Heart left ventricle (tissue), 16 donors: ENCODE measurements around the gene OR5AR1. TPM values are rescaled to one million over a fixed set of nuclear protein-coding genes. Genes with fewer than 3 reads are reported as not detected.

ENCODE experiments used
- ATAC-seq, 4 donors: fragments of 200-7000 bp; cut with Tn5 transposase; one replicate each; pipeline ENCODE4 v1.9.1; 2020 to 2022; ENCODE audit warnings: moderate library complexity in 4 of 4, mild to moderate bottlenecking in 3 of 4, moderate number of reproducible peaks in 1 of 4
- DNase-seq, 5 donors: peaks; one replicate each; pipeline ENCODE4 v3.0.0-alpha.2; 2020
- H3K27ac ChIP-seq, 12 donors: fragments of 200-600 bp; sonication (generic) in 4 of 12; one replicate each; pipeline versions ENCODE4 v1.5.0 to v1.8.0; 2016 to 2022; ENCODE audit warnings: mild to moderate bottlenecking in 2 of 12
- H3K27me3 ChIP-seq, 9 donors: fragments of 200-600 bp; sonication (generic) in 2 of 9; one replicate each; pipeline versions ENCODE4 v1.5.1 to v1.8.0; 2016 to 2022; ENCODE audit warnings: mild to moderate bottlenecking in 3 of 9
- H3K36me3 ChIP-seq, 9 donors: fragments of 200-600 bp; sonication (generic) in 2 of 9; one replicate each; pipeline versions ENCODE4 v1.5.0 to v1.8.0; 2018 to 2022; ENCODE audit warnings: mild to moderate bottlenecking in 2 of 9
- H3K4me1 ChIP-seq, 12 donors: fragments of 200-600 bp; sonication (generic) in 4 of 12; one replicate each; pipeline versions ENCODE4 v1.5.0 to v1.8.0; 2016 to 2022; ENCODE audit warnings: mild to moderate bottlenecking in 3 of 12
- H3K4me3 ChIP-seq, 12 donors: fragments of 200-600 bp; sonication (generic) in 4 of 12; one replicate each; pipeline versions ENCODE4 v1.5.0 to v1.8.0; 2017 to 2022; ENCODE audit warnings: mild to moderate bottlenecking in 9 of 12, moderate library complexity in 4 of 12
- H3K9me3 ChIP-seq, 12 donors: fragments of 200-600 bp; sonication (generic) in 4 of 12; one replicate each; pipeline versions ENCODE4 v1.5.0 to v1.8.0; 2016 to 2022; ENCODE audit warnings: mild to moderate bottlenecking in 1 of 12
- CTCF ChIP-seq, 12 donors: fragments of 200-600 bp; sonication (generic) in 4 of 12; IDR thresholded peaks; one replicate each; pipeline versions ENCODE4 v1.5.0 to v1.8.0; 2018 to 2022; ENCODE audit warnings: antibody characterized with exemption in 12 of 12, mild to moderate bottlenecking in 5 of 12
- POLR2A ChIP-seq, 2 donors: fragments of 450-650 bp; IDR thresholded peaks; one replicate each; pipeline ENCODE4 v1.6.1; 2017; ENCODE audit warnings: antibody characterized with exemption in 2 of 2, mild to moderate bottlenecking in 2 of 2, moderate library complexity in 2 of 2
- WGBS, 4 donors: extraction: QIAGEN DNeasy Blood & Tissue Kit in 2 of 4; methylation state at CpG; one replicate each; pipeline versions ENCODE4 v1.1.5 to v1.1.7; 2013 to 2018; 5-methylcytosine and 5-hydroxymethylcytosine counted together
- intact Hi-C, 10 donors: fragments of 100-400 bp; cut with DNase I; formaldehyde crosslinking; loops; one replicate each; pipeline versions ENCODE4 v1.11.1 to v1.14.2; 2022
- polyA plus RNA-seq, 2 donors: library from polyadenylated mRNA; stranded (reverse); fragments of 200-250 nt; gene quantifications; one replicate each; pipeline ENCODE4 v1.2.3, GENCODE V29; 2013
- total RNA-seq, 9 donors: library from RNA; depleted of rRNA in 2 of 9; stranded (reverse); fragments of >200 nt in 2 of 9; fragmentation: NEBNext Ultra II Directional in 3 of 9; extraction: Animal tissue kit (Norgen Biotek cat#: 25700) in 3 of 9; gene quantifications; one replicate each; pipeline versions ENCODE4 v1.1.0 to v1.2.4, GENCODE V29; 2016 to 2023
- donor health status: ischemic (EF 13 %, LVEDD 7.1; RV severe dilation, severe dysfunction).
- donor health status: healthy with polysubstance abuse.
- donor health status: DM: no; HTN: yes; CAD: no.
- donor health status: DM: no; HTN: no; CAD: no.
- donor health status: ischemic (EF 25% LVEDD 6.9; RV normal size, moderate dysfunction).
- donor health status: ischemic (EF 25% LVEDD 5.7; RV mildly dilated, moderate dysfunction).
- donor health status: healthy.
- donor health status: DM: yes; HTN: yes; CAD: no.
- donor health status: ischemic (EF 35%, LVEDD 5.7; RV mildly dilated, moderate dysfunction).
- donor health status: nonischemic (EF 11% LVEDD 7.7; RV severe dilation, severe dysfunction).
- donor health status: DM: yes; HTN: yes; CAD: no.
- donor health status: PGD.
- donor health status: ischemic (EF 29% LVEDD 5.4; RV normal size, mild dysfunction).
- donor health status: nonischemic (EF 23%, LVEDD 6.1; RV moderate dilation, normal function).

Gene OR5AR1
- total and polyA plus RNA-seq, 11 donors, result not detected

- 62 to 80% (median 72%) methylated on average over 2 of the region's 2 CpGs for WGBS, 4 donors
- H3K4me1 ChIP-seq, result no peaks in the 10 kb centered on the region
- H3K36me3 ChIP-seq, result no peaks in the 10 kb centered on the region
- no peak overlapping the region for H3K4me3 ChIP-seq
- DNase-seq (no peak), ATAC-seq (no peak)
- H3K9me3 ChIP-seq, result peaks cover 0 to 7% (median 1%) of the 10 kb centered on the region in 12 donors
- intact Hi-C loops, result no loop called here
- TF ChIP-seq CTCF (IDR thresholded peaks at IDR 0.05), result no peak
- TF ChIP-seq POLR2A (IDR thresholded peaks at IDR 0.05), result no peak
- no peaks in the 10 kb centered on the region for H3K27me3 ChIP-seq
- H3K27ac ChIP-seq, result no peak overlapping the region
Observed at GRCh38 chr11:56714206-56714605, 50.7 kb downstream of the OR5AR1 start.

Other genes starting within 250 kb of the OR5AR1 start
- gene OR5M3, start 190.3 kb upstream of the OR5AR1 start, total RNA-seq, result not detected
- gene OR5M3, start 190.3 kb upstream of the OR5AR1 start, polyA plus RNA-seq, result not detected
- gene OR5M8, start 172.3 kb upstream of the OR5AR1 start, total RNA-seq, result not detected
- gene OR5M8, start 172.3 kb upstream of the OR5AR1 start, polyA plus RNA-seq, result not detected
- not detected for gene OR5M11, start 120.4 kb upstream of the OR5AR1 start, total RNA-seq
- gene OR5M11, start 120.4 kb upstream of the OR5AR1 start, polyA plus RNA-seq, result not detected
- gene OR5M10, start 86.0 kb upstream of the OR5AR1 start, total RNA-seq, result not detected
- gene OR5M10, start 86.0 kb upstream of the OR5AR1 start, polyA plus RNA-seq, result not detected
- gene OR5M1, start 48.8 kb upstream of the OR5AR1 start, total RNA-seq, result not detected
- gene OR5M1, start 48.8 kb upstream of the OR5AR1 start, polyA plus RNA-seq, result not detected
- gene OR5AP2, start 21.2 kb upstream of the OR5AR1 start, total RNA-seq, result not detected
- gene OR5AP2, start 21.2 kb upstream of the OR5AR1 start, polyA plus RNA-seq, result not detected
- not detected for gene OR9G1, start 35.4 kb downstream of the OR5AR1 start, total RNA-seq
- gene OR9G1, start 35.4 kb downstream of the OR5AR1 start, polyA plus RNA-seq, result not detected
- not detected for gene OR9G4, start 85.0 kb downstream of the OR5AR1 start, total RNA-seq
- gene OR9G4, start 85.0 kb downstream of the OR5AR1 start, polyA plus RNA-seq, result not detected